Cardiac muscle cell (in vitro differentiated cells and primary cell): ENCODE results near the gene ZNF714. TPM values are rescaled to one million over a fixed set of nuclear protein-coding genes. Genes with fewer than 3 reads are reported as not detected.

Experiments
- DNase-seq, 2 donors: peaks; one replicate each; pipeline versions ENCODE4 v3.0.0 to v3.0.0-alpha.2; 2010 to 2017; ENCODE audit warnings: low read depth in 1 of 2, low spot score in 1 of 2
- H3K27ac ChIP-seq: fragments of 200-600 bp; sonication (generic); 2 replicates; pipeline ENCODE4 v1.5.1; 2016
- H3K27me3 ChIP-seq: fragments of 200-600 bp; sonication (generic); 2 replicates; pipeline ENCODE4 v1.6.0; 2016; ENCODE audit warnings: control low read depth
- H3K36me3 ChIP-seq: fragments of 200-600 bp; sonication (generic); 2 replicates; pipeline ENCODE4 v1.5.1; 2016; ENCODE audit warnings: control low read depth
- H3K4me1 ChIP-seq: fragments of 200-600 bp; sonication (generic); 2 replicates; pipeline ENCODE4 v1.8.1; 2017; ENCODE audit warnings: low read depth, mild to moderate bottlenecking, mixed run types
- H3K4me3 ChIP-seq: fragments of 200-600 bp; sonication (generic); 2 replicates; pipeline ENCODE4 v1.5.1; 2016; ENCODE audit warnings: mild to moderate bottlenecking
- H3K9me3 ChIP-seq: fragments of 200-600 bp; sonication (generic); 2 replicates; pipeline ENCODE4 v1.5.1; 2017; ENCODE audit warnings: low read depth, mild to moderate bottlenecking, control low read depth
- CTCF ChIP-seq: IDR thresholded peaks from 2 replicates; pipeline ENCODE4 v1.5.1; 2012; ENCODE audit warnings: low read depth, mild to moderate bottlenecking, low read length
- polyA plus RNA-seq: library from polyadenylated mRNA; unstranded; fragments of >200 nt; fragmentation: Nextera tagmentation; extraction: Ambion mirVana; gene quantifications from 2 replicates; pipeline ENCODE4 v1.2.1, GENCODE V29; 2016
- total RNA-seq: library from RNA; depleted of rRNA; stranded (reverse); fragments of >200 nt; gene quantifications from 2 replicates; pipeline ENCODE4 v1.2.3, GENCODE V29; 2016

Gene ZNF714
- total RNA-seq (8.7 and 17.3 TPM in 2 replicates), polyA plus RNA-seq (12.5 and 15.9 TPM in 2 replicates)

GRCh38 chr19:21082011-21082975 lies at the start of gene ZNF714:
ZNF714 (plus strand) TSS chr19:21082203; CDS start chr19:21098269, 16,066 bp downstream.
- H3K4me3 ChIP-seq = peak within 1 kb of the TSS; percentile 75
- peak within 1 kb of the TSS; percentile 95 for H3K27ac ChIP-seq
- H3K27me3 ChIP-seq = no peaks in the 10 kb centered on the region
- DNase-seq = peak; percentile 88 to 94
- peaks cover 4% of the 10 kb centered on the region for H3K4me1 ChIP-seq
- no peak for TF ChIP-seq CTCF
- no peaks in the 10 kb centered on the region for H3K9me3 ChIP-seq
- no peaks in the 10 kb centered on the region for H3K36me3 ChIP-seq

GRCh38 chr19:21045028-21045427 lies 37.0 kb upstream of the ZNF714 start:
- Histone ChIP-seq H3K36me3 (no peaks in the 10 kb centered on the region), H3K4me1 (no peaks in the 10 kb centered on the region), H3K27me3 (no peaks in the 10 kb centered on the region), H3K9me3 (no peaks in the 10 kb centered on the region), H3K27ac (no peak overlapping the region), H3K4me3 (no peak overlapping the region)
- no peak for TF ChIP-seq CTCF
- DNase-seq = no peak

GRCh38 chr19:21046489-21046888 lies 35.5 kb upstream of the ZNF714 start:
- Histone ChIP-seq H3K36me3 (no peaks in the 10 kb centered on the region), H3K9me3 (no peaks in the 10 kb centered on the region), H3K27me3 (no peaks in the 10 kb centered on the region), H3K4me1 (no peaks in the 10 kb centered on the region), H3K27ac (no peak overlapping the region), H3K4me3 (no peak overlapping the region)
- DNase-seq = no peak
- no peak for TF ChIP-seq CTCF

GRCh38 chr19:21047716-21048115 lies 34.3 kb upstream of the ZNF714 start:
- Histone ChIP-seq H3K4me3 (no peak overlapping the region), H3K4me1 (no peaks in the 10 kb centered on the region), H3K9me3 (no peaks in the 10 kb centered on the region), H3K27me3 (no peaks in the 10 kb centered on the region), H3K27ac (no peak overlapping the region), H3K36me3 (peaks cover 2% of the 10 kb centered on the region)
- TF ChIP-seq CTCF = no peak
- DNase-seq = no peak

GRCh38 chr19:21052902-21053301 lies 29.1 kb upstream of the ZNF714 start:
- H3K27me3 ChIP-seq = no peaks in the 10 kb centered on the region
- DNase-seq = no peak
- no peak overlapping the region for H3K27ac ChIP-seq
- TF ChIP-seq CTCF = no peak
- no peaks in the 10 kb centered on the region for H3K9me3 ChIP-seq
- H3K4me3 ChIP-seq = no peak overlapping the region
- no peaks in the 10 kb centered on the region for H3K4me1 ChIP-seq
- H3K36me3 ChIP-seq = peaks cover 23% of the 10 kb centered on the region
